Keratinocyte (primary cell): ENCODE results near the gene AMIGO2. TPM values are rescaled to one million over a fixed set of nuclear protein-coding genes. Genes with fewer than 3 reads are reported as not detected.
"Not testable (repeated sequence)": the region's sequence is repeated elsewhere in the genome, so short reads cannot be mapped to it uniquely, and the experiment has no call there.

Source experiments
- DNase-seq: peaks from one replicate; pipeline ENCODE4 v3.0.0-alpha.2; 2011; ENCODE audit warnings: low read depth, missing footprints, low spot score
- FAIRE-seq: peaks from 2 replicates; lab custom pipeline; 2011; peaks lifted over from hg19 to GRCh38; lab: Jason Lieb, UNC
- H2AFZ ChIP-seq: 2 replicates; pipeline ENCODE4 v1.6.0; 2012; ENCODE audit warnings: low read length, control low read depth, inconsistent platforms; ENCODE audit not compliant: control insufficient read depth
- H3K27ac ChIP-seq: 2 replicates; pipeline ENCODE4 v1.5.1; 2011; ENCODE audit warnings: low read length; ENCODE audit not compliant: control insufficient read depth, insufficient read depth
- H3K27me3 ChIP-seq: 3 replicates; pipeline ENCODE4 v1.6.0; 2011; ENCODE audit warnings: low read length; ENCODE audit not compliant: control insufficient read depth, insufficient read depth; ENCODE audit errors: extremely low read depth
- H3K36me3 ChIP-seq, 2 experiments: 2 replicates in 1 of 2; 3 replicates in 1 of 2; pipeline ENCODE4 v1.5.1; 2011; ENCODE audit warnings: low read length in 2 of 2, mild to moderate bottlenecking in 1 of 2; ENCODE audit not compliant: control insufficient read depth in 2 of 2, insufficient read depth in 2 of 2; ENCODE audit errors: extremely low read depth in 1 of 2
- H3K4me1 ChIP-seq: 3 replicates; pipeline ENCODE4 v1.5.1; 2011; ENCODE audit warnings: low read length; ENCODE audit not compliant: control insufficient read depth, insufficient read depth; ENCODE audit errors: extremely low read depth
- H3K4me2 ChIP-seq: 3 replicates; pipeline ENCODE4 v1.6.0; 2011; ENCODE audit warnings: low read depth, low read length; ENCODE audit not compliant: control insufficient read depth, insufficient read depth; ENCODE audit errors: extremely low read depth
- H3K4me3 ChIP-seq, 3 experiments: fragments of 200-600 bp in 1 of 3; sonication (generic) in 1 of 3; 2 replicates in 2 of 3; 3 replicates in 1 of 3; pipeline ENCODE4 v1.5.1; 2011 to 2016; ENCODE audit warnings: low read length in 3 of 3, mild to moderate bottlenecking in 3 of 3, control low read depth in 2 of 3, inconsistent platforms in 1 of 3, low read depth in 1 of 3, mixed read lengths in 1 of 3, mixed run types in 1 of 3, moderate library complexity in 1 of 3; ENCODE audit not compliant: control insufficient read depth in 2 of 3, insufficient read depth in 2 of 3; ENCODE audit errors: extremely low read depth in 1 of 3
- H3K79me2 ChIP-seq: 2 replicates; pipeline ENCODE4 v1.6.0; 2012; ENCODE audit warnings: low read length; ENCODE audit not compliant: control insufficient read depth, insufficient read depth
- H3K9ac ChIP-seq: 3 replicates; pipeline ENCODE4 v1.6.0; 2011; ENCODE audit warnings: low read length; ENCODE audit not compliant: control insufficient read depth, insufficient read depth; ENCODE audit errors: extremely low read depth
- H3K9me1 ChIP-seq: 3 replicates; pipeline ENCODE4 v1.6.0; 2011; ENCODE audit warnings: low read length; ENCODE audit not compliant: control insufficient read depth, insufficient read depth; ENCODE audit errors: extremely low read depth
- H3K9me3 ChIP-seq: 2 replicates; pipeline ENCODE4 v1.5.1; 2012; ENCODE audit warnings: low read depth, low read length; ENCODE audit not compliant: control insufficient read depth
- H4K20me1 ChIP-seq: 3 replicates; pipeline ENCODE4 v1.6.0; 2011; ENCODE audit warnings: low read length; ENCODE audit not compliant: control insufficient read depth, insufficient read depth; ENCODE audit errors: extremely low read depth
- CTCF ChIP-seq, 3 experiments: IDR thresholded peaks in 1 of 3; conservative IDR thresholded peaks in 1 of 3; optimal IDR thresholded peaks in 1 of 3; 2 replicates in 2 of 3; 3 replicates in 1 of 3; pipeline versions ENCODE3 to v1.5.1; 2011; ENCODE audit warnings: low read length in 3 of 3, mild to moderate bottlenecking in 3 of 3, moderate library complexity in 2 of 3, control low read depth in 1 of 3, inconsistent platforms in 1 of 3; ENCODE audit not compliant: insufficient read depth in 2 of 3; ENCODE audit errors: extremely low read depth in 1 of 3
- EZH2 ChIP-seq: IDR thresholded peaks from one replicate; pipeline ENCODE4 v1.6.1; 2012; ENCODE audit warnings: inconsistent platforms, mild to moderate bottlenecking, low read length, moderate library complexity
- dilution Hi-C: fragments of 300-500 bp; cut with MboI; formaldehyde crosslinking; loops from one replicate; pipeline ENCODE4 v1.7.0; 2020; ENCODE audit warnings: low sequenced_read_pairs; ENCODE audit not compliant: extremely low pct_ligation_motif_present
- polyA plus RNA-seq, 5 experiments: library from polyadenylated mRNA; depleted of rRNA in 3 of 5; stranded (reverse) in 3 of 5; stranded (forward) in 1 of 5; unstranded in 1 of 5; fragments of >200 nt; gene quantifications; 1 replicate in 1 of 5; 2 replicates in 3 of 5; 3 replicates in 1 of 5; pipeline versions ENCODE4 v1.2.1 to v1.2.3, GENCODE V29; 2011 to 2012; ENCODE audit warnings: missing spikeins in 2 of 5, low read depth in 1 of 5, low replicate concordance in 1 of 5

AMIGO2 gene
- polyA plus RNA-seq, 1 donor (not counting 4 experiments of a cell fraction or from before 2014, with no cell fraction given): 71.3 TPM

GRCh38 chr12:47120736-47121135 lies 41.0 kb upstream of the AMIGO2 start:
- H3K4me2 ChIP-seq: no peak overlapping the region
- no peak overlapping the region for H3K9ac ChIP-seq
- DNase-seq (no peak), FAIRE-seq (no peak)
- no peaks in the 10 kb centered on the region for H3K79me2 ChIP-seq
- H3K9me1 ChIP-seq: no peaks in the 10 kb centered on the region
- H3K9me3 ChIP-seq: peaks cover 2% of the 10 kb centered on the region
- dilution Hi-C loops: no loop called here
- H3K27me3 ChIP-seq: no peaks in the 10 kb centered on the region
- TF ChIP-seq CTCF (optimal IDR thresholded peaks at IDR 0.05 in 1 of 3, IDR thresholded peaks at IDR 0.05 in 1 of 3, conservative IDR thresholded peaks at IDR 0.05 in 1 of 3; ENCODE audit: extremely low read depth in 1 of 3, insufficient read depth in 2 of 3, low read length in 3 of 3) (no peak), EZH2 (no peak)
- H4K20me1 ChIP-seq: no peaks in the 10 kb centered on the region
- no peak overlapping the region for H2AFZ ChIP-seq
- no peak overlapping the region for H3K4me3 ChIP-seq
- peaks cover 13% of the 10 kb centered on the region for H3K4me1 ChIP-seq
- H3K36me3 ChIP-seq: no peaks in the 10 kb centered on the region
- H3K27ac ChIP-seq: no peak overlapping the region

DNA sequence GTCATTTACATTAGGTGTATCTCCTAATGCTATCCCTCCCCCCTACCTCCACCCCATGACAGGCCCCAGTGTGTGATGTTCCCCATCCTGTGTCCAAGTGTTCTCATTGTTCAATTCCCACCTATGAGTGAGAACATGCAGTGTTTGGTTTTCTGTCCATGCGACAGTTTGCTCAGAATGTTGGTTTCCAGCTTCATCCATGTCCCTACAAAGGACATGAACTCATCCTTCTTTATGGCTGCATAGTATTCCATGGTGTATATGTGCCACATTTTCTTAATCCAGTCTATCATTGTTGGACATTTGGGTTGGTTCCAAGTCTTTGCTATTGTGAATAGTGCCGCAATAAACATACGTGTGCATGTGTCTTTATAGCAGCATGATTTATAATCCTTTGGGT lies 37.5 kb upstream of the AMIGO2 start:
- H3K9ac ChIP-seq, H3K79me2 ChIP-seq, dilution Hi-C loops, DNase-seq, H2AFZ ChIP-seq, H3K27ac ChIP-seq, H3K4me2 ChIP-seq, H4K20me1 ChIP-seq, H3K4me3 ChIP-seq, H3K27me3 ChIP-seq, H3K36me3 ChIP-seq, H3K9me3 ChIP-seq, FAIRE-seq, H3K9me1 ChIP-seq: not testable (repeated sequence)
- H3K4me1 ChIP-seq: peaks cover 18% of the 10 kb centered on the region

DNA sequence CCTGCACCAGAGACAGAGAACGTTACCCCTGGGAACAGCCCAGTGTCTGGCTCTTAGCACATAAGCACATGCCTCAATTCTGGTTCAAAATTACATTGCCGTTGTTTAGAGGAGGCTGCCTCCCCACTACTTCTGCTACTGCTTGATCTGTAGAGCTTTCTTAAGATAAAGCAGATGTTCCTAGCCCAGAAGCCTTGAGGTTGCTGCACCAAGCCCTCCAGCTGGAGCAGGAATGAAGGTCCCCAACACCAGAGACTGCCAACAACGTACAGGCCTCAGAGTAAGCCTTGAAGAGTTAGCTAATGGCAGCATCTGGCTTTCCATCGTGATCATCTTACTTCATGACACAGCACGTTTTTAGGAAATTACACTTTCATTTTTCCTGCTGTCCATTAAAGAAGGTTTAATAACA lies 34.7 kb upstream of the AMIGO2 start:
- H3K27ac ChIP-seq: no peak overlapping the region
- no peak for DNase-seq
- H3K4me1 ChIP-seq: peaks cover 8% of the 10 kb centered on the region
- no peak overlapping the region for H2AFZ ChIP-seq
- H3K79me2 ChIP-seq: no peaks in the 10 kb centered on the region
- no peak for FAIRE-seq
- dilution Hi-C loops: no loop called here
- no peaks in the 10 kb centered on the region for H4K20me1 ChIP-seq
- H3K4me3 ChIP-seq: no peak overlapping the region
- peaks cover 2% of the 10 kb centered on the region for H3K9me3 ChIP-seq
- peaks cover 5 to 7% of the 10 kb centered on the region in 2 experiments for H3K36me3 ChIP-seq
- TF ChIP-seq EZH2 (no peak), CTCF (optimal IDR thresholded peaks at IDR 0.05 in 1 of 3, IDR thresholded peaks at IDR 0.05 in 1 of 3, conservative IDR thresholded peaks at IDR 0.05 in 1 of 3; ENCODE audit: extremely low read depth in 1 of 3, insufficient read depth in 2 of 3, low read length in 3 of 3) (no peak)
- H3K27me3 ChIP-seq: no peaks in the 10 kb centered on the region
- no peak overlapping the region for H3K9ac ChIP-seq
- no peaks in the 10 kb centered on the region for H3K9me1 ChIP-seq
- H3K4me2 ChIP-seq: no peak overlapping the region
